SK-N-SH treated with all-trans-retinoic acid at 6 μM for 48 hours (cell line): ENCODE data around the gene ADAMTS6.

Experiments
- OSR1 ChIP-seq: fragments of 250-450 bp; sonication (Bioruptor Pico); IDR thresholded peaks from 2 replicates; pipeline ENCODE4 v1.8.0; 2022; ENCODE audit warnings: moderate library complexity, mild to moderate bottlenecking, inconsistent platforms
- PPARA ChIP-seq: fragments of 250-450 bp; sonication (Bioruptor Pico); IDR thresholded peaks from 2 replicates; pipeline ENCODE4 v1.5.0; 2020; ENCODE audit warnings: mild to moderate bottlenecking, borderline replicate concordance
- RARB ChIP-seq: fragments of 250-450 bp; sonication (Bioruptor Pico); IDR thresholded peaks from 2 replicates; pipeline ENCODE4 v1.8.0; 2021; ENCODE audit warnings: mild to moderate bottlenecking, moderate library complexity
- TCF4 ChIP-seq: fragments of 250-450 bp; sonication (Bioruptor Pico); IDR thresholded peaks from 2 replicates; pipeline ENCODE4 v1.8.0; 2021; ENCODE audit warnings: mild to moderate bottlenecking, moderate library complexity, borderline replicate concordance
- ZNF565 ChIP-seq: fragments of 450-650 bp; formaldehyde crosslinking; conservative IDR thresholded peaks from 2 replicates; pipeline ENCODE4 v1.5.0; 2020; ENCODE audit warnings: low read depth, mild to moderate bottlenecking, moderate library complexity
- TF ChIP-seq, protein P1 (sequence below): fragments of 250-450 bp; sonication (Bioruptor Pico); IDR thresholded peaks from 2 replicates; pipeline ENCODE4 v1.8.0; 2020; ENCODE audit warnings: mild to moderate bottlenecking, moderate library complexity, borderline replicate concordance
- TF ChIP-seq, protein P2 (sequence below): fragments of 250-450 bp; sonication (Bioruptor Pico); IDR thresholded peaks from 2 replicates; pipeline ENCODE4 v1.5.1; 2020; ENCODE audit warnings: low read depth, mild to moderate bottlenecking, moderate library complexity

DNA sequence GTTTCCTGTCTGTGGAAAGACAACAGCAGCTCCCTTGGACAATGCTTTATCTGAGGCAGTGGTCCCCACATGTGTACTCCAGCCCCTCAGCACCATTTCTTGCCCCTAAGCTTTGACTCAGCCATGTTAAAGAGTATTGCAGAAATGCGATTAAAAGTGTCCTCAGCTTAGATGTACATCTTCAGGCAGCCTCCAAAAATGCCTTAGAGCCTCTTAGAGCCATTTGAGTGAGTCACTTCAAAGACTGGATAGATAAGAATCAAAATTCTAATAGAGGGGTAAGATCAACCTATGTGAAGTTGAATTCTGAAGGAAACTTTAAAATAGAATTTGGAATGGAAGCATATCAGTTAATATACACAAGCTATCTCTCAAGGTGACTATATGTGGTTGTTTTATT, 296.3 kb downstream of the ADAMTS6 start:
- TF ChIP-seq, protein P1, sequence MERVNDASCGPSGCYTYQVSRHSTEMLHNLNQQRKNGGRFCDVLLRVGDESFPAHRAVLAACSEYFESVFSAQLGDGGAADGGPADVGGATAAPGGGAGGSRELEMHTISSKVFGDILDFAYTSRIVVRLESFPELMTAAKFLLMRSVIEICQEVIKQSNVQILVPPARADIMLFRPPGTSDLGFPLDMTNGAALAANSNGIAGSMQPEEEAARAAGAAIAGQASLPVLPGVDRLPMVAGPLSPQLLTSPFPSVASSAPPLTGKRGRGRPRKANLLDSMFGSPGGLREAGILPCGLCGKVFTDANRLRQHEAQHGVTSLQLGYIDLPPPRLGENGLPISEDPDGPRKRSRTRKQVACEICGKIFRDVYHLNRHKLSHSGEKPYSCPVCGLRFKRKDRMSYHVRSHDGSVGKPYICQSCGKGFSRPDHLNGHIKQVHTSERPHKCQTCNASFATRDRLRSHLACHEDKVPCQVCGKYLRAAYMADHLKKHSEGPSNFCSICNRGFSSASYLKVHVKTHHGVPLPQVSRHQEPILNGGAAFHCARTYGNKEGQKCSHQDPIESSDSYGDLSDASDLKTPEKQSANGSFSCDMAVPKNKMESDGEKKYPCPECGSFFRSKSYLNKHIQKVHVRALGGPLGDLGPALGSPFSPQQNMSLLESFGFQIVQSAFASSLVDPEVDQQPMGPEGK = no peak
- TF ChIP-seq, protein P2, sequence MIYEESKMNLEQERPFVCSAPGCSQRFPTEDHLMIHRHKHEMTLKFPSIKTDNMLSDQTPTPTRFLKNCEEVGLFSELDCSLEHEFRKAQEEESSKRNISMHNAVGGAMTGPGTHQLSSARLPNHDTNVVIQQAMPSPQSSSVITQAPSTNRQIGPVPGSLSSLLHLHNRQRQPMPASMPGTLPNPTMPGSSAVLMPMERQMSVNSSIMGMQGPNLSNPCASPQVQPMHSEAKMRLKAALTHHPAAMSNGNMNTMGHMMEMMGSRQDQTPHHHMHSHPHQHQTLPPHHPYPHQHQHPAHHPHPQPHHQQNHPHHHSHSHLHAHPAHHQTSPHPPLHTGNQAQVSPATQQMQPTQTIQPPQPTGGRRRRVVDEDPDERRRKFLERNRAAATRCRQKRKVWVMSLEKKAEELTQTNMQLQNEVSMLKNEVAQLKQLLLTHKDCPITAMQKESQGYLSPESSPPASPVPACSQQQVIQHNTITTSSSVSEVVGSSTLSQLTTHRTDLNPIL = no peak
- TF ChIP-seq RARB (CRISPR knock-in tag) (no peak), TCF4 (CRISPR knock-in tag) (no peak), PPARA (CRISPR knock-in tag) (no peak), OSR1 (no peak), ZNF565 (CRISPR knock-in tag) (no peak)
